GM18505 (cell line): ENCODE measurements around the gene KCNB1.

Experiments used
- ATAC-seq: cut with Tn5 transposase; IDR thresholded peaks from one replicate; pipeline ENCODE4 v1.9.1; 2021; ENCODE audit not compliant: unreplicated experiment
- POLR2A ChIP-seq: IDR thresholded peaks from 4 replicates; pipeline ENCODE4 v1.6.1; 2011; ENCODE audit warnings: borderline replicate concordance; ENCODE audit not compliant: insufficient read depth, insufficient read length; ENCODE audit errors: extremely low read depth

KCNB1 gene

GRCh38 chr20:49452011-49452482 is 30.4 kb downstream of the KCNB1 start:
- TF ChIP-seq POLR2A = no peak
- ATAC-seq = no peak

- ATAC-seq = no peak
- no peak for TF ChIP-seq POLR2A
Observed at GRCh38 chr20:49450281-49450721, 32.2 kb downstream of the KCNB1 start.

- ATAC-seq = no peak
- no peak for TF ChIP-seq POLR2A
Observed at GRCh38 chr20:49448917-49449316, 33.6 kb downstream of the KCNB1 start.

- TF ChIP-seq POLR2A = no peak
- no peak for ATAC-seq
Observed at GRCh38 chr20:49447946-49448809, 34.3 kb downstream of the KCNB1 start.

- no peak for ATAC-seq
- no peak for TF ChIP-seq POLR2A
Observed at GRCh38 chr20:49447364-49447763, 35.1 kb downstream of the KCNB1 start.

- no peak for ATAC-seq
- TF ChIP-seq POLR2A = no peak
Observed at GRCh38 chr20:49446808-49447207, 35.7 kb downstream of the KCNB1 start.

GRCh38 chr20:49446080-49446479 is 36.4 kb downstream of the KCNB1 start:
- no peak for TF ChIP-seq POLR2A
- no peak for ATAC-seq

- ATAC-seq = no peak
- no peak for TF ChIP-seq POLR2A
Observed at GRCh38 chr20:49445176-49445575, 37.3 kb downstream of the KCNB1 start.

- no peak for TF ChIP-seq POLR2A
- no peak for ATAC-seq
Observed at GRCh38 chr20:49444553-49444990, 37.9 kb downstream of the KCNB1 start.

- ATAC-seq = no peak
- no peak for TF ChIP-seq POLR2A
Observed at GRCh38 chr20:49437057-49437456, 45.4 kb downstream of the KCNB1 start.

- no peak for ATAC-seq
- no peak for TF ChIP-seq POLR2A
Observed at GRCh38 chr20:49435639-49436038, 46.8 kb downstream of the KCNB1 start.

GRCh38 chr20:49433333-49433732 is 49.1 kb downstream of the KCNB1 start:
- no peak for ATAC-seq
- no peak for TF ChIP-seq POLR2A

- ATAC-seq = no peak
- TF ChIP-seq POLR2A = no peak
Observed at GRCh38 chr20:49432550-49432949, 49.9 kb downstream of the KCNB1 start.

- no peak for TF ChIP-seq POLR2A
- ATAC-seq = no peak
Observed at GRCh38 chr20:49431329-49431728, 51.1 kb downstream of the KCNB1 start.

- no peak for ATAC-seq
- TF ChIP-seq POLR2A = no peak
Observed at GRCh38 chr20:49430320-49430719, 52.1 kb downstream of the KCNB1 start.

- no peak for ATAC-seq
- no peak for TF ChIP-seq POLR2A
Observed at GRCh38 chr20:49427751-49428518, 54.5 kb downstream of the KCNB1 start.
